Loucy (cell line): Measurements from ENCODE around the gene ZNF280D.

Experiments used
- CTCF ChIP-seq: fragments of 200-600 bp; sonication (generic); conservative IDR thresholded peaks from 2 replicates; pipeline ENCODE4 v1.5.1; 2014; ENCODE audit warnings: mild to moderate bottlenecking, antibody characterized with exemption, low read length
- EZH2phosphoT487 ChIP-seq: fragments of 200-600 bp; IDR thresholded peaks from 2 replicates; pipeline ENCODE4 v1.6.1; 2018; ENCODE audit warnings: antibody characterized with exemption, mild to moderate bottlenecking, moderate library complexity, borderline replicate concordance

- TF ChIP-seq CTCF (no peak), EZH2phosphoT487 (no peak)
Measured at GRCh38 chr15:56776839-56777238, 43.5 kb upstream of the ZNF280D start.
